Non-pigmented ciliary epithelial cell (primary cell): ENCODE results near the gene CDC25A.
A peak's percentile ranks its signal among the peaks of the same experiment; 100 is the strongest.
"Not testable (repeated sequence)": the region's sequence is repeated elsewhere in the genome, so short reads cannot be mapped to it uniquely, and the experiment has no call there.

ENCODE experiments used
- DNase-seq: peaks from one replicate; pipeline ENCODE4 v3.0.0-alpha.2; 2010; ENCODE audit warnings: low read depth

CDC25A gene

DNA sequence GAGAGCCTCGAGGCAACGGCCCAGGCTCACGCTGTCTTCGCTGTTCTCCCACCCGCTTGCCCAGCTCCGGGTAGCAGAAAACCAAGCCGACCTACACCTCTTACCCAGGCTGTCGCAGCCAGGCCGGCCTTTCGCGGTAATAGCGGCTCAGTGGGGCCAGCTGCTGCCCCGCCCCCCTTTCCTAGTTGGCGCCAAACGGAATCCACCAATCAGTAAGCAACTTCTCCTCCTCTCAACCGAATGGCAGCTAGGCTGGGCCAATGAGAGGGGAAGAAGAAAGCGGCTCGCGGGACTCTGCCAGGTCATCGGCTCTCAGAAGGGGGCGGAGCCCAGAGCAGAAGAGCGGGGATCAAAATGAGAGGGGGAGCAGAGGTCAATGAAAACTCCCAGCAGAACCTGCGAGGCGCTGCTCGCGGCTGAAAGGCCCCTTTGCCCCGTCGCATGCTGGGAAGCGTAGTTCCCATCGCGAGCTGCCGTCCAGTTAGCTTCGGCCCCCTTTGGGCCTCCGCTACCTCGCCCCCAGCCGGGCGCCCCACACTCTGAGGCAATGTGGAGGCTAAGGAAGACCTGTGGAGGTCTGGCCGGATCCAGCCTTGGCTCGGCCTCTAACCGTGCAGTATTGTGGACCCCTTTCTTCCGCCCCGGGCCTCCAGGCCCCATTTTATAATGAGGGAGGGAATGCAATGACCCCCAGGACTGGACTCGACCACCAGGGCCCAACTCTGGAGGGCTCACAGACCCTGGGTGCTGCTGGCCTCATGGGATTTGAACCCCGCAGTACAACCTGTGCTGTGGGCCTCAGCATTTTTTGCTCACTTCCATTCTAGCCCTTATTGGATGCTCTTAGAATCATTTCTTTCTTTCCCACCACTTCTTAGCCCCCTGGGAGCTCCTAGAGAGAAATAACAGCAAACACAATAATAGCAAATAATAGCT lies at the start of gene CDC25A:
CDC25A (minus strand) TSS at position 152 of the 936 bp plus-strand sequence. CDS start 470 bp downstream, outside the sequence.
- peak; percentile 95 for DNase-seq

DNA sequence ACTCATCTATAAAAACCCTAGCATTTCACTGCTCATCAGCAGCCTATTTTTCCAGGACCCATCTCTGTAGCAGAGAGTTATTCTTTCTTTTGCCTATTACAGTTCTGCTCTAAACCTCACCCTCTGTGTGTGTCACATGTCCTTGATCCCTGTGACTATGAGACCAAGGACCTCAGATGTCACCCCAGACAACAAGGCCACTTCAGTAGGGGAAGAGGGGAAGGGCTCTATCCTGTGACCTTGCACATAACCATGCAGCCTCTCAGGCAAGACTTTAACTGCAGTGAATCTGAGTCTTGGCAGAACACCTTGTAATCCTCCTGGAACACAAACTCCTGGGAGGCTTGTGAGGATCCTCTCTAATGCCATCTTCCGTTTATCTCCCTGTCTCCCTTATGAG lies 48.3 kb upstream of the CDC25A start:
- DNase-seq, result no peak

DNA sequence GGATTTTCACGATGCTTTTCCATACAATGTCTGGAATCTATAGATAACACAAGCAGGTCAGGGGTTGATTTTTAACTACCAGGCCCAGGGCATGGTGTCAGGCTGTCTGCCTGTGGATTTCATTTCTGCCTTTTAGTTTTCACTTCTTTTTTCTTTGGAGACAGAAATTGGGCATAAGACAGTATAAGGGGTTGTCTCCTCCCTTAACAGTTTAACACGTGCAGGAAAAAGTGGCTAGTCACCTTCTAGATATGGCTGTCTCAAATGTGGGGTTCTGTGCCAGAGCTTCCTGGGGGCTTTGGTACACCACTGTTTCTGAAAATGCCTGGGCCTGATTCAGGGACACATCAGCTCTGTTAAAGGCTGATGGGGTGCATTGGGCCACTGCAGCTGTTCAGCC lies 45.3 kb upstream of the CDC25A start:
- DNase-seq, result no peak

DNA sequence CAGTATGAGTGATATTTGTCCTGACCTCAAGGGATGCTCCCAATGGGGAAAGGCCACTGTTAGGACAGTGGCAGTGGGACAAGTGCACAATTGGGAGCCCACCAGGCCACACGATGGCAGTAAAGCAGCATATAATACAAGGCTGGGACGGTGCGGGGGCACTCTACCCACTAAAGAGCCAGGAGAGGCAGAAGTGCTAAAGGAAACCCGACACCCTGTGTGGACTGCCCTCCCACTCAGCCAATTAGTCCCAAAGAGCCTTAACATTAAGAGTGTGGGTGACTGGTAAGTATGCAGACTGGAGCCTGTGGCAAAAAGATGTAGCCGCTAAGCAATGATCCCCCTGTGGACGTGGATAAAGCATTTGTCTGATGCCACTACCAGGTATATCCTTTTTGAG lies 44.5 kb upstream of the CDC25A start:
- DNase-seq, result no peak

DNA sequence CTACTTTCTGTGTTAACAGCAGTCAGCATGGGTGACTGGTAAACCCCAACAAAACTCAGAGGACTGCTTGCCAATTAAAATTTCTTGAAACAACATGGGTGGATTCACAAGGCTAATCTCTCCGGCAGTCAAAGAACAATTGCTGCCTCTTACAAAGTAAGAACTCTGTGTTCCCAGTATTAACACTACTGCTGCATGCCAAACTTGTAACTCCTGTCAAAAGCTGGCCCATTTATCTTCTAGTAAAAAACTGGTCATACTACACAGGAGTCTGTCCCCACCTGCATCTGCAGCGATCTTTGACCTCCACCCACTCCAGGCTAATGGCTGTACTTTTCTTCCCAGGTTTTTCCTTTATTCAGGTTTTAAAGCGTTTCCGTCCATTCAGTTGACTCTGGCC lies 44.0 kb upstream of the CDC25A start:
- DNase-seq, result no peak

DNA sequence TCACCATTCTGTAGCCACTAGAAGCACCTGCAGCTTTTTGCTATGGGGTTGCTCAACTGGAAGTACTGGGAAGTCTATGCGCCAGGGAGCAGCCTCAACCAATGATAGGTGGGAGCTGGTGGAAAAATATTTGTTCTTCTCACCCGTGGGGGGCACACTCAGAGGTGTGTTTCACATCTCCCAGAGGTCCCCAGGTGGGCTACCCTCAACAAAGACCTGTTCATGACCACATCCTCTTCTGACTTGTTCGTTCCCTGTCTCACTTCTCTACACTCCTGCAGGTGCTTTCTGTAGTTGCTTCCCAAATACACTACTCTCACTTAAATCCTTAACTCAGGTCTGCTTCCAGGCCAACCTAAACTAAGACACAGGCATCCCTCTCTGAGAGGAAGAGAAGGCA lies 38.7 kb upstream of the CDC25A start:
- DNase-seq, result no peak

DNA sequence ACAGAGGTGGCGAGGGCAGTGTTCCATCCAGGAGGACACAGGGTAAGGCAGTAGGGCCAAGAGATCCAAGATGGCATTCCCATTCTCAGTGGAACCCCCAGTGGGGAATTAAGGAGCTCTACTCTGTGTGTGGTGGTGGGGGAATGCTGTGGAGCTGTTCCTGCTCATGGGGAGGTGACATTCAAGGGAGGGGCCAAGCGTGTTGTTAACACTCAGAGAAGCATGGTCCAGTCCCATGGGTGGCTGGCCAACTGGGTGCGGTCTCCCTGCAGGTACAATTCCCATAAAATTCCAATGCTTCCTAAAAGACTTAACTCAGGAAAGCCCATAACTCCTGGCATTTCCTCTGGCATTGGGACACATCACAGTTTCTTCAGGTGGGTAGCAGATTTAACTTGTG lies 37.4 kb upstream of the CDC25A start:
- DNase-seq, result no peak

DNA sequence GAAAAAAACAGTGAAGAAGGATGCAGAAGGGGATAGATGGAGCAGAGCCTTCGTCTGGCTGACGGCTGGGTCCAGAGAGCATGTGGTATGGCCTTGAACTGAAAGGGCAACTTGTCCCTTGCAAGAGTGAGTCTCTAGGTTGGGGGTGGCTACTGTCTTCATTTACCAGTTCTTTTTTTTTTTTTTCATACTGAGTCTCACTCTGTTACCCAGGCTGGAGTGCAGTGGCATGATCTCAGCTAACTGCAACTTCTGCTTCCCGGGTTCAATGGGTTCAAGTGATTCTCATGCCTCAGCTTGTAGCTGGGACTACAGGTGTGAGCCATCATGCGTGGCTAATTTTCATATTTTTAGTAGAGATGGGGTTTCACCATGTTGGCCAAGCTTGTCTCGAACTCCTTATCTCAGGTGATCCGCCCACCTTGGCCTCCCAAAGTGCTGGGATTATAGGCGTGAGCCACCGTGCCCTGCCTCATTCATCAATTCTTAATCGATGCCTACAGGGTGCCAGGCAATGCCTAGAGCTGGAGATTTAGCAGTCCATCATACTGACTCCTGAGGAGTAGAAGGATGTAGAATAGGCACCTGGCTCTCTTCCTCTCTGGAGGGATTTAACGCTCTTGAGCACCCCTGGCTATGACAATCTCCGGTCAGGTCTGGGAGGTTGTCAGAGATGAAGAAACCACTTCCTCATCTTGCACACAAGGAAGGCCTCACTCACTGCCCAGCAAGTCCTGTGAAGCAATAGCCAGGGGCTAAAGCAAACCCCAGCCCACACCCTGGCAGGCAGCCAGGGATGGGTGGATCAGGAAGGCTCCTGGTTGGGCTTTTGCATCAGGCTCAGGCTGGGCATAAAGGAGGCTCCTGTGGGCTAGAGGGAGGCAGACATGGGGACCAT lies 34.6 kb upstream of the CDC25A start, which contains the start of gene CAMP:
CAMP (plus strand) TSS at position 880 of the 898 bp plus-strand sequence; CDS start at position 897, 17 bp downstream.
- DNase-seq, result no peak

DNA sequence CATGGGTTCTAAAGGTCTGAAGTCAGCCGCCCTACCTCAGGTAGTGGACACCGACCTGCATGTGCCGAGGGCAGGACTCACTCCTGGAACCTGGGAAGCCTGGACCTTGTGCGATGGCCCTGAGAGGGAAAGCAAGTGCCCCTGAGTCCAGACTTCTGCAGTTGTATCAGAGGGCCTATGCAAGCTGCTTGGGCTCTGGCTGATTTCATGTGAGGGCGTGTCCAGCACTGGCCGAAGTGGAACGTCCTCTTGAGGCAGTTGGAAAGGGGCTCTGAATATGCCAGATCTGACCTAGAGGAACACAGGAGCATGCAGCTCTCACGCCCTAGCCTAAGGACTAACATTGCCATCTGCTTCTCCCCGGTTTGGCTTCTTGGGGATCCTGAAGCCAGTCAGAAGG lies 32.5 kb upstream of the CDC25A start:
- no peak for DNase-seq

DNA sequence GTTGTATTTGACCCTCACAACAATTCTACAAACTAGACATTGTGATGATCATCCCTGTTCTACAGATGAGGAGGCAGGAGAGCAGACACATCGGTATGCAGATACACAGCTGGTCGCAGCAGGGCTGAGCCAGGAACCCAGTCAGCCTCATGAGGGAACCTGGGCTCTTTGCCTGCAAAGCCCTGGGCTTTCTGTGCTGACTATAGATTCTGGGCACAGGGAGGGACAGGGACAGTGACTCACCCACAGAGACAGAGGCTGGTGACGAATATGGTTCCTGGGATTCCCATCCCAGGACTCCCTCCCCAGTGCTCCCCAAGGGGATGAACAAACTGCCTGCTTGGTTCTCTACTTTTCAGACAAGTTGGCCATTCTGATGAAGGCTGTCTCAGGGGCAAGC lies 31.3 kb upstream of the CDC25A start:
- no peak for DNase-seq

DNA sequence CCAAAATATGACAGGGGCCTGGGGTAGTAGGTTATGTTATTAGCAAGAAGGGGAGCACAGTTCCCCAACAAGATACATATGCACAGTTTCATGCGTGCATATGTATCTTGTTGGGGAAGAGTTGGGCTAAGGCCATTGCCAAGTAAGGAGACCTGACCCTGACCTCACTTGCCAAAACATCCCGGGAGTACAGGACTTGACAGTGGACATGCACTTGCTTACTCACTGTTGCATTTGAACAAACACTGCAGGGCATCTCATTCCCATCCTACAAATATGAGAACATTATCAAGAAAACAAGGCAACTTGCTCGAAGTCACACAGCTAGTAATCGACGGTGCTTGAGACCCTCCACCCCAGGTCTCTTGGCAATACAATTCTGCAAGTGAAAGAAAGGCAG lies 30.3 kb upstream of the CDC25A start:
- DNase-seq, result no peak

DNA sequence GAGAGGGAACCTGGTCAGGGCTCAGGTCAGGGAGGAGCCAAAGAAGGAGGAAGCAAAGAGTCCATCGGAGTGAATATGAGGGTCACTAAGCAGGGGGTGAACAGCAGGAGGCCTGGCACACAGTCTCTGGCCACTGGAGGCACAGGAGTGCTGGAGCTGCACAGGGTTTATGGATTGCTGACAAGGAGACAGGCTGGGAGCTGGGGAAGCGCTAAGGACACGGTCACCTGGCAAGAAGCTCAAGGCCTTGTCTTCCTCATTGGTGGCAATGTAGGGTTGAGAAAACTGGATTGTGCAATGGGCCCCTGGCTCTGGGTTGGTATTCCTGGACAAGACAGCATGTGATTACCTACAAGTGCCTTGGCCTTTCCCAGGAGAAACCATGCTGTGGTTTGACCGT lies 29.2 kb upstream of the CDC25A start:
- DNase-seq, result no peak

DNA sequence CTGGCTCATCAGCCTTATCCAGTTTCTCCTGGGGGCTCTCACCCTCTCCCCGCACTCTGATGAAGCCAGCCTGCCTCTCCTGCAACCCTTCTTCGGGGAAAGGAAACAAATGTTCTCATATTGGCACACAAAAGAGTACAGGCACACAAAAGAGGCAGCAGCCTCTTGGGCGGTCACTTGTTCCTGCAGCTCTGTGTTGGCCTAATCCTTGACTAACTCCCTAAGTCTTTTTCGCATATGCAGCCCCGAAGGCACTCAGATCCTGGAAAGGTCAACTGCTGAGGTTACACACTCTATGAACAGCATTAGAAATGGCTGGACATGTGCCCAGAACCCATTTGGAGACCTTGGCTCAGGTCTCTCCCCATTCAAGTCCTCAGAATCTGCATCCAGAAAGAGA lies 27.7 kb upstream of the CDC25A start:
- no peak for DNase-seq

DNA sequence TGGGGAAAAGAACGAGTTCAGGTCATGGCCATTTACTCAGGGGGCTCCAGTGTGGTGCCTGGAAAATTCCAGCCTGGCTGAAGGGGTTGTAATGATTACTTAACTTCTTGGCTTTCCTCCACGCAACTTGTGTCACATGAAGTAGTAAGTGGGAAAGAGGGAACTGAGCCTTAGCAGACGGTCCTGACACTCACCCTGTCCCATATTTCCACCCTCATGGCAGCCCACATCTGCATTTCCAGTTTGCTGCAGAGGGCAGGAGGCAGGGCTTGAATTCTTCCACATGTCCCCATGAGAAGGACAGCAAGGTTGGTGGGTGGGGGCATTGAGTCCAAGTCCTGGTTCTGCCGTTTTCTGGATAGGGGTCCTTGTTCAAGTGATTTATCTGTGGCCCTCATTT lies 27.2 kb upstream of the CDC25A start:
- no peak for DNase-seq

DNA sequence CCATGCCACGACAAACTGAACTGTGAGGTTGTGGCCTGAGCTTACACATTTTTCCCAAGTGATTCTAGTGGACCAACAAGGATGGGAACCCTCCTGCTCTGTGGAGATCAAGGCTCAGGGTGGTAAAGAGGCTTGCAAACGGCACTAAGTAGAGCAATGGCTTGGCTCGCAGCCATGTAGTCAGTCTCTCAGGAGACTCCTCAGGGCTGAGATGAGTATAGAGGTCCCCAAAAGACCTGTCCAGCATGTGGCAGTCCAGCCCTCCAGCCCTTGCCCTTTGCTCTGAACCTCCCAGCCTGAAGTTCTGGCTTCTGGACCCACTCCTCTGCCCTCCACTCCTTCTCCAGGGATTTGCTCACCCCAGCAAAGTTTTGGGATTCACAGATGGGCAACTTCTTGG lies 26.8 kb upstream of the CDC25A start:
- no peak for DNase-seq

DNA sequence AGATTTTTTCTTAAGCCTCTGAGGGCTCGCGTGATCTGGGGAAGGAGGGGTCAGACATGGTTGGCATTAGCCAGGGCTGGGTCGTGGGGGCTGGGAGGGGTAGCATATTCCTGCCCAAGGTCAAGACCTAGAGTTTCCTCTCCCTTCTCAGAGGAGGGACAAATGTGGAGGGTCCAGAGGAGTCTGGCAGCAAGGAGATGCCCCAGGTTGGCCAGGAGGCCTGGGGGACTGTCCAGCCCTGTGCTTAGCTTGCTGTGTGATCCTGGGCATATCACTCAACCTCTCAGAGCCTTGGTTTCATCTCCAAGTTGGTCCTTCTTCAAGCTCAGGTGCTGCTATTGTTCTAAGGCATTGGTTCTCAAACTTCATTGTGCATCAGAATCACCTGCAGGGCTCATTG lies 26.0 kb upstream of the CDC25A start:
- DNase-seq, result no peak

DNA sequence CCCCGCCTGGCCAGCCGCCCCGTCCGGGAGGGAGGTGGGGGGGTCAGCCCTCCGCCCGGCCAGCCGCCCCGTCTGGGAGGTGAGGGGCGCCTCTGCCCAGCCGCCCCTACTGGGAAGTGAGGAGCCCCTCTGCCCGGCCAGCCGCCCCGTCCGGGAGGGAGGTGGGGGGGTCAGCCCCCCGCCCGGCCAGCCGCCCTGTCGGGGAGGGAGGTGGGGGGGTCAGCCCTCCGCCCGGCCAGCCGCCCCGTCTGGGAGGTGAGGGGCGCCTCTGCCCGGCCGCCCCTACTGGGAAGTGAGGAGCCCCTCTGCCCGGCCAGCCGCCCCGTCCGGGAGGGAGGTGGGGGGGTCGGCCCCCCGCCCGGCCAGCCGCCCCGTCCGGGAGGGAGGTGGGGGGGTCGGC lies 23.6 kb upstream of the CDC25A start:
- not testable (repeated sequence) for DNase-seq

DNA sequence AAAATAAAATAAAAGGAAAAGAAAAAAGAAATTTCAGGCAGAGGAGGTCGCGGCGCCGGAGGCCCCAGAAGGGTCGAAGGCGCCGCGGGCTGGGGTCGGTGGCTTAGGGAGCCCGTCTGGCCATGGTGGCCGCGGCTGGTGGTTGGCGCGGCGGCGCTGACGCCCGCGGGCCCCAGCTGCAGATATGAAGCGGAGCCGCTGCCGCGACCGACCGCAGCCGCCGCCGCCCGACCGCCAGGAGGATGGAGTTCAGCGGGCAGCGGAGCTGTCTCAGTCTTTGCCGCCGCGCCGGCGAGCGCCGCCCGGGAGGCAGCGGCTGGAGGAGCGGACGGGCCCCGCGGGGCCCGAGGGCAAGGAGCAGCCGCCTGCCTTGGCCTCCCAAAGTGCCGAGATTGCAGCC lies 22.3 kb upstream of the CDC25A start:
- DNase-seq, result not testable (repeated sequence)

DNA sequence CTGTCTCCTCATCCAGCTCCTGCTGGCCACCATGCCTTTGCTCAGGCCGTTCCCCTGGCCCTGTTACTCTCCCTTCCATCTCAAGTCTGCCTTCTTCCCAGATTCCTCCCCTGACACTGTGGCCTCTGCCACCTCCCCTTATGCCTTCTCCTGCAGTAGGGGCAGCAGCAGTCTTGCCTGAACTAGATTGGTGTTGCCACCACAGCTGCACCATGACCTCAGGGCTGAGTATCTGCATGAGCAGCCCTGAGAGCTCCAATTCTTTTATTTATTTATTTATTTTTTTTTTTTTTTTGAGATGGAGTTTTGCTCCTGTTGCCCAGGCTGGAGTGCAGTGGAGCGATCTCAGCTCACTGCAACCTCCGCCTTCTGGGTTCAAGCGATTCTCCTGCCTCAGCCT lies 21.2 kb upstream of the CDC25A start:
- DNase-seq, result no peak

DNA sequence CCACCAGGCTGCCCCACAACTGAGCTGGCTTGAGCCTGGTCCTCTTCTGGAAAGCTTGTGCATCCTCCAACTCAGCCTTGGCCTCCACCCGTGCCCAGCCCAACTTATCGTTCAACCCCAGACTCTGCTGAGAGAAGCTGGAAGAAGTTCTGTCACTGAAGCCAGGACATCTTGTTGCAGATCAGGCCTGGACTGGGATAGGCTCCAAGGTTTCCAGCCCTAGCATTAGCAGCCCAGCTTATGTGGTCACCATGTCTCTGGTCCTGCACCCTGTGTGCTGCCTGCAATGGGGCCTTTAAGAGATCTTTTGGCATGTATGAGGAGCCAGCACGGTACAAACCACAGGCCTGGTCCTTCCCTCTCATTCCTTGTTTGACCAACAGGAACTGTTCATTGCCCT lies 19.9 kb upstream of the CDC25A start:
- no peak for DNase-seq

DNA sequence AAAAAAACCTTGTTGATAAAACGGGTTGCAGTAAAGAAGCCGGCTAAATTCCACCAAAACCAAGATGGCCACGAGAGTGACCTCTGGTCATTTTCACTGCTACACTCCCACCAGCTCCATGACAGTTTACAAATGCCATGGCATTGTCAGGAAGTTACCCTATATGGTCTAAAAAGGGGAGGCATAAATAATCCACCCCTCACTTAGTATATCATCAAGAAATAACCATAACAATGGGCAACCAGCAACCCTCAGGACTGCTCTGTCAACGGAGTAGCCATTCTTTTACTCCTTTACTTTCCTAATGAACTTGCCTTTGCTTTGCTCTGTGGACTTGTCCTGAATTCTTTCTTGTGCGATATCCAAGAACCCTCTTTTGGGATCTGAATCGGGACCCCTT lies 14.4 kb upstream of the CDC25A start:
- DNase-seq, result no peak

DNA sequence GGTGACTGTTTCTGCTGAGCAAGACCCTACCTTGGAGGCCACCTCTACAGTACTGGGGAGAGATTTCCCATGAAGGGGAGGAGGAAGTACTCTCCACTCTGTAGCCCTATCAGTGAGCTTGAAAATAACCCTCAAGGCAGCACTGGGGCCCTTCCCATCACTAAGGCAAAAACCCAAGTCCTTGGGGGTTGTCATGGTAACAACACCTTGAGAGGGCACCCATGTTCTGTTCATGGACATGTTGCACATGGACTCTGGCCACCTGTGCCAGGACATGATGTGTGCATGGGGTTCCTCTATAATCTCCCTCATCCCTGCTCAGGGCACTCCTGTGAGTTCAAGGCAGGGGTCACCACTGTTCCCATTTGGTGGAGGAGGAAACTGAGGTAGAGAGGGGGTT lies 10.9 kb upstream of the CDC25A start:
- DNase-seq, result no peak

DNA sequence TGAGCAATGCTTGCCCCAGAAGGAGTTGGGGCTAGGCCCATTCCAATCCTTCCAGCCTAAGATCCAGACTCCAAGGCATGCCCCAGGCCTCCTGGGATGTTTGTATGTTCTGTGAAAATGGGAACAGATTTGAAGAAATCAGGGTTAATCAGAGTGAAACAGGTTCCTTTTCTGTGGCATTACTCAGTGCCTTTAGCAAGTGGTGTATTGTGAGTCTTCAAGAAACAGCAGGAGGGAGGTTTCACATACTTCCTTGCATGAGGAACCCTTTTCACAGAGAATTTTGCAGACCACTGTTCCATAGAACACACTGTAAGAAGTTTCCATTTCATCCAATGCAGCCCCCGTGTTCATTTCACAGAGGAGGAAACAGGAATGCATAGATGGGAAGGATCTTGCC lies 8.4 kb upstream of the CDC25A start:
- DNase-seq, result no peak
